GM12878 (cell line): ENCODE results near the gene HELZ.

Experiments
- CEBPB ChIP-seq, 2 experiments: fragments of 150-350 bp in 1 of 2; IDR thresholded peaks; 2 replicates each; pipeline ENCODE4 v1.6.1; 2012 to 2014; ENCODE audit warnings: low read depth in 2 of 2, low read length in 2 of 2, borderline replicate concordance in 1 of 2, inconsistent platforms in 1 of 2
- CHD4 ChIP-seq: fragments of 200-600 bp; sonication (generic); IDR thresholded peaks from 2 replicates; pipeline ENCODE4 v1.6.1; 2016; ENCODE audit warnings: mild to moderate bottlenecking
- CTCF ChIP-seq, 3 experiments: IDR thresholded peaks in 2 of 3; conservative IDR thresholded peaks in 1 of 3; 2 replicates each; pipeline ENCODE4 v1.5.1; 2011; ENCODE audit warnings: low read depth in 3 of 3, low read length in 3 of 3, mild to moderate bottlenecking in 3 of 3, control low read depth in 2 of 3, moderate library complexity in 2 of 3, inconsistent platforms in 1 of 3, mixed read lengths in 1 of 3; ENCODE audit not compliant: control insufficient read depth in 2 of 3, insufficient read depth in 1 of 3; ENCODE audit errors: extremely low read depth in 1 of 3

GRCh38 chr17:67194134-67194533 lies 50.9 kb downstream of the HELZ start:
- no peak for TF ChIP-seq CEBPB (IDR thresholded peaks at IDR 0.05; ENCODE audit: borderline replicate concordance in 1 of 2, low read depth in 2 of 2, low read length in 2 of 2)
- no peak for TF ChIP-seq CTCF (IDR thresholded peaks at IDR 0.05 in 2 of 3, conservative IDR thresholded peaks at IDR 0.05 in 1 of 3; ENCODE audit: control insufficient read depth in 2 of 3, extremely low read depth in 1 of 3, insufficient read depth in 1 of 3, low read depth in 3 of 3, low read length in 3 of 3)
- no peak for TF ChIP-seq CHD4
